Adipose tissue (tissue), 3 donors: ENCODE results near the gene NDUFV2. TPM values are rescaled to one million over a fixed set of nuclear protein-coding genes. Genes with fewer than 3 reads are reported as not detected.
A peak's percentile ranks its signal among the peaks of the same experiment; 100 is the strongest.

Experiments
- H3K27ac ChIP-seq: one replicate; pipeline ENCODE4 v1.5.1; 2013; ENCODE audit warnings: low read depth, low read length
- WGBS, 3 donors: extraction: QIAGEN DNeasy Blood & Tissue Kit; methylation state at CpG; one replicate each; pipeline ENCODE4 v1.1.7; 2013; 5-methylcytosine and 5-hydroxymethylcytosine counted together
- polyA plus RNA-seq, 3 donors: library from polyadenylated mRNA; stranded (reverse); fragments of 200-250 nt; gene quantifications; one replicate each; pipeline ENCODE4 v1.2.3, GENCODE V29; 2013
- donor health status: healthy with polysubstance abuse.
- donor health status: Bipolar disorder and iron deficiency.
- donor health status: healthy.

The NDUFV2 gene
- polyA plus RNA-seq, 3 donors, result 81.8 to 163 (median 152) TPM

DNA sequence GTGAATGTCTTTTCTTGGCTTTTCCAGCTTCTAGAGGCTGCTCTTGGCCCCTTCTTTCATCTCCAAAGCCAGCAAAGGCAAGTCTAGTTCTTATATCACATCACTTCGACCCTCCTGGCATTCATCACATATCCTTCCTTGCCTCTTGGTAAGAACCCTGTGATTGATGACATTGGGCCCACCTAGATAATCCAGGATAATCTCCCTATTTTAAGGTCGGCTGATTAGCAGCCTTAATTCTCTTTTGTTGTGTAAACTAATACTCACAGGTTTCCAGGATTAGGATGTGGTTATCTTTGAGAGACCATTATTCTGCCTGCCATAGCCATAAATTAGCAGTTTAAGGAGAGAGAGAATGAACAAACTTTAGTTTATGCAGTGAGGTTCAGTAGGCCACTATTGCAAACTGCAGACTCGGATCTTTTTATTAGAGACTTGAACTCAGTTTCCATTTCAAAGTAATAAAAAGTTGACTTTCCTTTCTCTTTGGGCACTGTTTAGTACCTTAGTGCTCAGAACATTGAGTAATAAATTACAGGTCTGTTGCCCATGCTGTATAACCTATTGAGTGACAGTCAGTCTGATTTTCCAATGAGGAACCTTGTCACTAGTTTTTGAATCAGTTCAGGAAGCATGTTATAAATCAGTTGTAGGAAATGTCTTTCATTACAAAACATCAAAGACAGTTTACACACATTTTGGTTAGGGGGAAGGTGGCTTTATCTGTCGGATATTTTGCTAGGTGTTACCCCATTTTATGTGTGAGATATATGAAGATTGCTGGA, 4.5 kb downstream of the NDUFV2 start:
- H3K27ac ChIP-seq, result no peak overlapping the region
- WGBS, 3 donors, result 24 to 32% (median 27%) methylated on average over 4 of the region's 4 CpGs

DNA sequence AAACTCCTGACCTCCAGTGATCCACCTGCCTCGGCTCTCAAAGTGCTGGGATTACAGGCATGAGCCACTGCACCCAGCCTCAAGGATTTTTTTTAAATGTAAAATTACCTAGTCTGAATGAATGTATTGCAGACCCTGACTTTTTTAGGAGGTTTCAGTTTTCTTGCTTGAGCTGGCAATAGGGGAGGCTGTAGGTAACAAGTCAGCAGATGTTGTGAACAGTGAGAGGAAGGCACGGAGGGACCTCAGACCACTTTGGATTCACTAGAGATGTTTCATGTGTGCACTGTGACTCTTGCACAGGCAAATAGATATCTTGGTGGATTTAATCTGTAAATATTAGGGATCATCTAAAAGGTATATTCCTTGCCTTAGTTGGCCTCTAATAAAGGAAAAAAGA, 6.4 kb downstream of the NDUFV2 start:
- H3K27ac ChIP-seq, result no peak overlapping the region
- 80 to 93% (median 91%) methylated on average over 2 of the region's 2 CpGs for WGBS, 3 donors

DNA sequence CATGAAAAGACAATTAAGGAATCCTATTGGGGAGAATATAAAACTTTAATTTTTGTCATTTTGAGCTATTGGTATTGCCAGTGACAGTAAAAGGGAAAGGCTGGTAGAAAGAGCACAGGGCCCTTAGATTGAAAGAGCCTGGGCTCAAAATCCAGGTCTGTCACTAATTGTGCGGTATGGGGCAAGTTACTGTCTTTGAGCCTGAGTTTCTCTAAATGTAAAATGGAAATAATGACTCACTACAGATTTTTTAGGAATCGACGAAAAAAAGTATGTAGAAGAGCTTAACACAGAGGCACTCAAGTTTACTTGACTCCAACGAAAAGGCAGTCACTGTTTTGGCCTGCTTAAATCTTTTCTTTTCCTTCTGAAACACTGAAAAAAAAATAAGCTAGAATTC, 7.0 kb downstream of the NDUFV2 start:
- H3K27ac ChIP-seq, result no peak overlapping the region
- WGBS, 3 donors, result 57 to 73% (median 65%) methylated on average over 4 of the region's 4 CpGs

DNA sequence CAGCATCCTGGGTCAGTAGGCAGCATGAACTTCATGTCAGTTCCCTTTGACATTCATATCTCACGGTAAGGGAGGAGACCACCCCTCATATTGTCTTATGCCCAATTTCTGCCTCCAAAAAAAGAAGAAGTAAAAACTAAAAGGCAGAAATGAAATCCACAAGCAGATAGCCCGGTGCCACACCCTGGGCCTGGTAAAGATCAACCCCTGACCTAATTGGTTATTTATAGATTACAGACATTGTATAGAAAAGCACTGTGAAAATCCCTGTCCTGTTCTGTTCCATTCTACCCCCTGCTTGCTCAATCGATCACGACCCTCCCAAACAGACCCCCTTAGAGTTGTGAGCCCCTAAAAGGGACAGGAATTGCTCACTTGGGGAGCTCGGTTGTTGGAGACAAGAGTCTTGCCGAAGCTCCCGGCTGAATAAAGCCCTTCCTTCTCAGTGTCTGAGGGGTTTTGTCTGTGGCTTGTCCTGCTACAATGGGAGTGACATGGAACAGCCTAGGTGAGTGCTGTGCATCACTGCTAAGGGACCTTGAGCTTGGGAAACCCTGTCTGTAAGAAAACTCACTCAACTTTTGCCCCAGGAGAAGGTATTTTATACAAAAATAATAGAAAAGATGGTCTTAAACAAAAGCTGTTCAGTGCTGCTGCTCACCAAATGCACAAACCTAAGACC, 11.1 kb downstream of the NDUFV2 start:
- no peak overlapping the region for H3K27ac ChIP-seq
- 62 to 78% (median 63%) methylated on average over 7 of the region's 7 CpGs for whole genome bisulfite sequencing, 3 donors

DNA sequence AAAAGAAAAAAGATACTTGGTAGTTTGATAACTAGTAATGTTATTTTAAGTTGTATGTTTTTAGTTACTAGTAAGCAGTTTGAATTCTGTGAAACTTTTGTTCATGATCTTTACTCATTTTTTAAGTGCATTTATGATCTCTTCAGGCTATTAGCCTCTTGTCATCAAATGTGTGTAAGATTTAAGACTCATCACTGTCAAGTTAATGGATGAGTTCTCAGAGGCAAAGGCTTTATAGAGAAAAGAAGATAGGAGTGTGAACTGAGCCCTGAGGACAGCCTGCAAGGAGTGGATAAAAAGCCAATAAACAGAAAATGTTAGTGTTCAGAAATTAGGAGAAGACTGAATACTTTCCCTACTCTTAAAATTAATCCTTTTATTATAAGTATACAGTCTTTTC, 13.5 kb downstream of the NDUFV2 start:
- no peak overlapping the region for H3K27ac ChIP-seq

DNA sequence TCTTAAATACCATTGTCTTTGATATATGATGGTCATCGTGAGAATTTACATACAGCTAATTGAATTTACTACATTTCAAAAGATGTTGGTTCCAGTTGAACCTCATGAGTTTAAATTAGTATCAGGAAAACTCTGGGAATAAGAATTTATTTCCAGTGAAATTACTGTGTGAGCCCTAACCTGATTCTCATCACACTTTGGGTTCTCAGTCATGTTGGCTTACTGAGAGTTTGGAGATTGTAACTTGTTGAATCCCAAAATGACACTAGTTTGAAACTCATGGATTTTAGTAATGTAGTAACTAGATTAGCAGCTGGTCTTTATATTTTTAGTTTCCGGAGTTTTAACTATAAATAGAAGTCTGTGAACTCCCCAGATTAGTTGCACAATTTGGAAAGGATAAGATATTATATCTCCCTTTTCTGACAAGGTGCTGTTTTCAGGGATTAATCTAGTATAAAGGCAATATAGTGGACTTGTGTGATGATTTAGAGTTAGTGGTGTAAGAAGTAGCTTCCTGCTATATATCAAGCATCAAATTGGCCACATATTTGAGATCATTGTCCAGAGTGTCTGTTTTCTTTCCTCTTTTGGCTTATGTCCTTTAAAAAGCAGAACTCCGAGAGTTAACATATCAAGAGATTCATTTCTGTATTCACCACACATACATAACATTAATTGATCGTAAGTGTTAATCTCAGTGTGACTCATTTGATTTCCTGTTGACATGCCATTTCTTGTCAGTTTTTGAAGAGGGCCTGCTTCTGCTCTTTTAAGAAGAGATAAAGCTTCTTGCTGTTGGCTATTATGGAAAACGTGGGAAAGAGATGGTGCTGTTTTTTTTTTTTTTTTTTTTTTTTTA, 15.7 kb downstream of the NDUFV2 start:
- no peak overlapping the region for H3K27ac ChIP-seq
- 29 to 36% (median 32%) methylated on average over 5 of the region's 5 CpGs for WGBS, 3 donors

DNA sequence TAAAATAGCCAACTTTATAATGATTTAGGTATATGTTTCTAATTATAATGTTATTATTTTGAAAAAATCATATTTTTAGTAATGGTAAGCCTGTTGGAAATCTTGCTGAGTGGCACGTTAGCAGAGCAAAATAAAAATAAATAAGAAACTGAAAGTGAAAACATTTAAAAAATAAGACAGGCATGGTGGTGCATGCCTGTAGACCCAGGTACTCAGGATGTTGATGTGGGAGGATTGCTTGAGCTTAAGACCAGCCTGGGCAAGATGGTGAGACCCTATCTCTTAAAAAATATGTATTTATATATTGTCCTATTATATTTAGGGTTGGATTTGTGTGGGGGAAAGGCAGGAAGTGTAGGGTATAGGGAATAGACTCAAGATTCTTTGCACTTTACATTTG, 18.3 kb downstream of the NDUFV2 start:
- H3K27ac ChIP-seq, result no peak overlapping the region
- 27 to 56% (median 32%) methylated on average over 1 of the region's 1 CpG for WGBS, 3 donors

DNA sequence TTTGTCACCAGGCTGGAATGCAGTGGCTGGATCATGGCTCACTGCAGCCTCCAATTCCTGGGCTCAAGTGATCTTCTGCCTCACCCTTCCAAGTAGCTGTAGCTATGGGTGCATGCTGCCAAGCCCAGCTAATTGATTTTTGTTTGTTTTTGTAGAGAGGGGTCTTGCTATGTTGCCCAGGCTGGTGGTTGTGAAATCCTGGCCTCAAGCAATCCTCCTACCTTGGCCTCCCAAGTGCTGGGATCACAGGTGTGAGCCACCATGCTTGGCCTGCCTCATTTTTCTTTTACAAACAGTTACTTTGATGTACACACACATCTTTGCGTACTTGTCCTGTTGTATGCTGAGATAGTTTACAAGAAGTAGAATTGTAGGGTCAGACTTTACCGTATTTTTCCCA, 21.0 kb downstream of the NDUFV2 start:
- H3K27ac ChIP-seq, result no peak overlapping the region
- WGBS, 3 donors, result 96 to 99% (median 98%) methylated on average over 2 of the region's 2 CpGs

DNA sequence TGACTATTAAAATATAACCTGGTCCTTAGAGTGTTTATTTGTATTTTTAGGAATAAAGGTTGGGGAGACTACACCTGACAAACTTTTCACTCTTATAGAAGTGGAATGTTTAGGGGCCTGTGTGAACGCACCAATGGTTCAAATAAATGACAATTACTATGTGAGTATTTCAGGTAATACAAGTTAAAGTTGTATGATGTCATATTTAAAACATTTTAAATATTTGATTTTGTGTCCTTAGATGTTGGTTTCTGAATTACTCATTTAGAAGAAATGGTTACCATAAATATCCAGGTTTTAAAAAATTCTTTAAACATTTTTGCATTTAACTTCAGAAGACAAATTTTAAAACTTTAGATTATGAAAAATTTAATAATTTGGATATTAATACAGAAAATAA, 22.3 kb downstream of the NDUFV2 start:
- WGBS, 3 donors, result 81 to 96% (median 93%) methylated on average over 1 of the region's 1 CpG
- H3K27ac ChIP-seq, result no peak overlapping the region

DNA sequence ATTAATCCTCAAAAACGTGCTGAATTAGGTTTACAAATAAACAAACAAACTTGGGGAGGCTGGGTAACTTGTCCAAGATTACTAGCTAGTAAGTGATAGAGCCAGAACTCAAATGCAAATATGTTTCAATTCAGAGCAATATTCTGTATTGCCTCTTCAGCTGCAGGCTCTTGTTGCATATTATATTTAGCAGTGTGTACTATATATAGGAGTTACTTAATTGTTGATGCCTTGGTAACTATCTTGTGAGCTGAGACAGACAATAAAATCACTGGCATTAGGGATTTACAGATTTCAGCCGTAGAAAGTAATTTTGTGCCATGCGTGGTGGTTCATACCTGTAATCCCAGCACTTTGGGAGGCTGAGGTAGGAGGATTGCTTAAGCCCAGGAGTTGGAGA, 23.8 kb downstream of the NDUFV2 start:
- 75 to 85% (median 84%) methylated on average over 3 of the region's 3 CpGs for WGBS, 3 donors
- no peak overlapping the region for H3K27ac ChIP-seq

DNA sequence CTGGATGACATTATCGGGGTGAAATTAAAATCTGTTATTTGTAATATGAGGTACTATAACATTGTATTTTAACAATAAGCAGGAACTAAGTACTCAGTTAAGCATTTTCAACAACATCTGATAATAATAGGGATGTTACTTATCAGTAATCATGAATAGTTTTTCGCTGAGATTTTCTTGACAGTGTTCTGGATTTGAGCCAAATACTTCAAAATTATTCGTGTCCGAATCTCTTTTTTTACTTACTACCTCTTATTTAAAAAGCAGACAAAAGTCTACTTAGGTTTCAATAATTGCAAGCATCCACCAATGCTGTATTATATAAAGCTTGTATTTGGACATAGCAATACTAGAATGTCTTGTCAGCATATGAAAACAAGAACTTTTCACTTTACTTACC, 27.7 kb downstream of the NDUFV2 start:
- H3K27ac ChIP-seq, result no peak overlapping the region
- WGBS, 3 donors, result 80 to 92% (median 86%) methylated on average over 4 of the region's 4 CpGs

DNA sequence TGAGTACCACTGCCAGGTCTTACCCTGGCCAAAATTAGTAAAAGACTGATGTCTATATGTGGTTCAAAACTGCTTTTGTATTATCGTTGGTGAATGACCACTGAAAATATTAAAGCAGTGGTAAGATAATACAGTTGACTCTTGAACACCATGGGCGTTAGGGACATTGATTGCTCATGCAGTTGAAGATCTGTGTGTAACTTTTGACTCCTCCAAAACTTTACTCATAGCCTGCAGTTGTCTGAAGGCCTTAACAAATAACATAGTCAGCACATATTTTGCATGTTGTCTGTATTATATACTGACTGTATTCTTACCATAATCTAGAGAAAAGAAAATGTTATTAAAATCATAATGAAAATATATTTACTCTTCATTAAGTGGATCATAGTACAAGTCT, 28.3 kb downstream of the NDUFV2 start:
- no peak overlapping the region for H3K27ac ChIP-seq
- WGBS, 3 donors, result 51 to 68% (median 67%) methylated on average over 2 of the region's 2 CpGs

DNA sequence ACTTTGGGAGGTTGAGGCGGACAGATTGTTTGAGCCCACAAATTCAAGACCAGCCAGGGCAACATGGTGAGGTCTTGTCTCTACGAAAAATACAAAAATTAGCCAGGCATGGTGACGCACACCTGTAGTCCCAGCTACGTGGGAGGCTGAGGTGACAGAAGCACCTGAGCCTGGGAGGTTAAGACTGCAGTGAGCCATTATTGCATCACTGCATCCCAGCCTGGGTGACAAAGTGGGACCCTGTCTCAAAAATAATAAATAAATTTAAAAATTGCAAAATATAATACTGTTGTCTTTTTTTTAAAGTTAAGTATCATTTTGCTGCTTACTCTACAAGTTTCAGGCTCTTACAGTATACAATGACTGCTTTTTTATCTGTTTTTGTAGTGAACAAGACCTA, 30.1 kb downstream of the NDUFV2 start:
- no peak overlapping the region for H3K27ac ChIP-seq
- WGBS, 3 donors, result 97 to 100% (median 98%) methylated on average over 4 of the region's 4 CpGs

DNA sequence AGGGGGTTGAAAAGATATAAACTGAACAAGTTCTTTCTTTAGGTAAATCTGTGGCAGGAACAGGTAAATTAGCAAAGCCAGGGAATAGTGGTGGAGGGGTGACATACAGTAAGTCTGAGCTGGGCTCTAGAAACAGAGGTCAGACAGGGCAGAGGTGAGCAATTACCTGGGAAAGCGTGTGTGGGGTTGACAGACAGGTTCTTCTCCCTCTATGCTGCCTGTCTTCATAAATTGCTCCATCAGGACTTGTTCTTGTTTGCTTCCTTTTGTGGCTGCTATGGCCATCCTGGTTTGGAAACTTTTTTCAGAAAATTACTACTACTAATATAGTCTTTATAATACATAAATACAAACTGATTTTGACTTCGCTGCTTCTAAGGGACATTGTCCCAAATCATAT, 30.7 kb downstream of the NDUFV2 start:
- 76 to 93% (median 89%) methylated on average over 2 of the region's 2 CpGs for WGBS, 3 donors
- H3K27ac ChIP-seq, result no peak overlapping the region

DNA sequence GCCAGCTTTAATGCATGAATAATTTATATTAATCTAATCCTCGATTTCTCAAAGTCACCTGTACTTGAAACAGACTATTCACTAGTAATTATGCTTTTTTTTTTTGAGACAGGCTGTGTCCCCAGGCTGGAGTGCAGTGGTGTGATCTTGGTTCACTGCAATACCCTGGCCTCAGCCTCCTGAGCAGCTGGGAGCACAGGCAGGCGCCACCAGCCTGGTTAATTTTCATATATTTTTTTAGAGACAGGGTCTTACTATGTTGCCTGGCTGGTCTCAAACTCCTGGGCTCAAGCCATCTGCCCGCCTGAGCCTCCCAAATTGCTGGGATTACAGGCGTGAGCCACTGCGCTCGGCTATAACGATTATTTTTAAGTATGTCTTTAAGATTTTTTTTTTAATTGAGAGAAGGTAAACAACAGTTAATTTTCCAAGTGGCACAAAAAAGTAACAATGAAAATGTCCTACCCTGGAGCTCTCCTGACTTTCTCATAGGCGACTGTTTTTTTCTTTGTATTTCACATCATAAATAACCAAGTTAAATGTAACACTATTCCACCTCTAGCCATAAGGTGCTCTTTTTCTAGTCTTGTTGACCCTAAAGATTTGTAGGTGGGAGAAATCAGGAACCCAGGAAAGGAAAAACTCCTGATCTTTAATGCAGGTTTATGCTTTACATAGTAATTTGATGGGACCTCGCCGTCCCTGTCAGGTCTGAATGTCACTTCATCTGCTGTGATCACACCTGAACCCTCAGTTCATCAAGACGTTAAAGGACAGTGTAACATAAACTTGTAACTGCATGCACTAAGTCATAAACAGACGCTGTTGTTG, 32.8 kb downstream of the NDUFV2 start:
- no peak overlapping the region for H3K27ac ChIP-seq
- 52 to 65% (median 64%) methylated on average over 12 of the region's 12 CpGs for WGBS, 3 donors

DNA sequence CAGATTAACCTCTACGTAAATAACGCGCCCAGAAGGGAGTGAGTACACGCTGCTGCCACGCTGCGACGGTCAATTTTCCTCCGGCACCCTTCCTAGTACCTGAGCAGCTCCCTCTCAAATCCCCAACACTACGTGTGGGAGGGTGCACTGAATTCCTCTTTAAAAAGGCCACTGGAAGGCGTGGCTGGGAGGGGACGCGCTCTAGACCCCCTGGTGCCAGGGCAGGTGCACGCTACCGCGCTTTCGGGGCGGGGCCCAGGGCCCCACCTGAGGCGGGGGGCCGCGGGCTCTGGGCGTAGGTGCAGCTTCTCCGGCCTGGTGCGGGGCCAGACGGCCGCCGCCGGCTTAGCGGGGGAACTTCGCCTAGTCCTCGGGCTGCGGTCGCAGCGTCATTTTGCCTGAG, 33.4 kb downstream of the NDUFV2 start:
- H3K27ac ChIP-seq, result peak overlapping the region; percentile 34
- WGBS, 3 donors, result 0 to 1% (median 0%) methylated on average over 33 of the region's 33 CpGs

DNA sequence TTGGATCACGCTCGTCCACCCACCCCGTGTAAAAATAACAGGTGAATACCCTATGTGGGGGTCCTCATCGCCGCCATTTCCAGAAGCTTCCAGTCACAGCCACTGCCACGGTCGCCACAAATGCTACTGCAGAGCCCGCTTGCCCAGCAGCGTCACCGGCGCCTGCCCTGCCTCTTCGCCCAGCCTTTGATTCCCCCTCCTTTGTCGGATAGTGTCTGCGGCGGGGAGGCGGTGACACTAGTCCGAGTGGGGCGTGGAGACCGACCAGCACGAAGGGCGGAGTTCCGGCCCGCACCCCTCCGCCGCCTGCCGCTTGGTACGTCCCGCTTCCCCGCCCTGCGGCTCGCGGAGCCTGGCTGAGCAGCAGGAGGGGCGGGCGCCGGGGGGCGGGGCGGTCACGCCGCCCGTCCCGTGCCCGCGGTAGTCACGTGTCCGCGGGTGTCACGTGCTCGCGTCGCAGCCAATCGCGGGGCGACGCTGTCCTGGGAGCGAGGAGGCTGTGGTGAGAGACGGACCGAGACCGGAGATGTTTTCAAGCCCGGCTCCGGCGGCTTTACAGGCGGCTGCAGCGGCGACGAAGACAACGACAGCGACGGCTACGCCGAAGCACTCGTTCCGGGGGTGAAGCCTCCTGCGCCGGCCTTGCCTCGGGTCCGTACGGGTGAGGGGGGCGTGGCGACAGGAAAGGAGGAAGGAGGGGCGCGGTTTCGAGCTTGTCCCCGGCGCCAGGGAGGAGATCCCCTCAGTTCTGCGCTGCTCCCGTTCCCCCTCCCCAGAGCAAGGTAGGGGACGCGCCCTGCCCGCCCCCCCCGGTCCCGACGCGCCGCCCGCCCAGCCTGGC, 34.0 kb downstream of the NDUFV2 start, which contains the start of gene ANKRD12:
TSS of gene ANKRD12 (plus strand) at position 467 of the 841 bp plus-strand sequence. CDS start 45,652 bp downstream, outside the sequence.
- WGBS, 3 donors, result 0 to 1% (median 1%) methylated on average over 72 to 91 of the region's 95 CpGs
- peak within 1 kb of the TSS; percentile 79 for H3K27ac ChIP-seq
